HFFc6 (cell line): Measurements from ENCODE around the gene CD96. TPM values are rescaled to one million over a fixed set of nuclear protein-coding genes. Genes with fewer than 3 reads are reported as not detected.

Experiments used
- DNase-seq: peaks from one replicate; pipeline ENCODE4 v3.0.0-alpha.2; 2018
- H3K27ac Mint-ChIP-seq: 2 replicates; pipeline ENCODE4 v1.8.0; 2020; ENCODE audit warnings: mild to moderate bottlenecking, mixed read lengths
- H3K27me3 Mint-ChIP-seq: 2 replicates; pipeline ENCODE4 v1.8.0; 2021; ENCODE audit warnings: mild to moderate bottlenecking, moderate library complexity, mixed read lengths; ENCODE audit not compliant: insufficient read depth
- H3K36me3 Mint-ChIP-seq: 2 replicates; pipeline ENCODE4 v1.8.0; 2021; ENCODE audit warnings: low read depth, mixed read lengths
- H3K4me1 Mint-ChIP-seq: 2 replicates; pipeline ENCODE4 v1.8.0; 2020; ENCODE audit warnings: low read depth, mixed read lengths
- H3K4me3 Mint-ChIP-seq: 2 replicates; pipeline ENCODE4 v1.8.0; 2020; ENCODE audit warnings: mild to moderate bottlenecking, moderate library complexity, mixed read lengths
- H3K9me3 Mint-ChIP-seq: 2 replicates; pipeline ENCODE4 v1.8.0; 2020; ENCODE audit warnings: mild to moderate bottlenecking, mixed read lengths
- CTCF ChIP-seq: fragments of 200-600 bp; sonication (generic); IDR thresholded peaks from 2 replicates; pipeline ENCODE4 v1.5.0; 2021; ENCODE audit warnings: antibody characterized with exemption, mild to moderate bottlenecking
- total RNA-seq, 6 experiments: library from RNA; stranded (reverse); fragmentation: NEBNext Ultra II Directional; extraction: Animal tissue kit (Norgen Biotek cat#: 25700); gene quantifications; 2 replicates in 1 of 6; 3 replicates in 5 of 6; pipeline ENCODE4 v1.2.3, GENCODE V29; 2021

CD96 gene
- total RNA-seq, 6 experiments from 2014 or later: not detected

- DNase-seq: no peak
- 0 out of 2 replicates have a peak, but pooled peaks cover 3% of the 10 kb centered on the region for H3K36me3 Mint-ChIP-seq
- no peaks in the 10 kb centered on the region for H3K9me3 Mint-ChIP-seq
- no peak for TF ChIP-seq CTCF
- H3K27me3 Mint-ChIP-seq: no peaks in the 10 kb centered on the region
- H3K4me1 Mint-ChIP-seq: peaks cover 93% of the 10 kb centered on the region
- peak overlapping the region; percentile 72 for H3K27ac Mint-ChIP-seq
- H3K4me3 Mint-ChIP-seq: peak overlapping the region; percentile 49; the same call in 1 of the 2 replicates
These were observed 51.7 kb downstream of the CD96 start for GRCh38 chr3:111593666-111594065.

DNA sequence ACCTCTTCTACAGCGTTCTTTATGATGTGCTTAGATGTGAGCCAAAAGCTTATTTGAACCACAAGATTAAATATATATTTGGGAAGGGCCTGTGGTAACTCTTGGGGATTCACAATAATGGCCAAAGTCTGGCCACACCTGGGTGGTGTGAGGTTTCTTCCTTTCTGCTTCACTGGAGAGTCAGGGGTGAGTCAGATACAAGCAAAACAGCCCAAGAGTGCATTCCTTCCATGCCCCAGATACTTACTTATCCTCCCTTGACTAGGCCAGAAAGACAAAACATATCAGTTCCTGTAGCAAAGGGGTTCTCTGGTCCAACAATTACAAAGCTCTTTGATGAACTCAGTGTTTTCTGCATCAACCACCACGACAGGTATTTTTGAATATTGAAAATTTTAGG, 52.2 kb downstream of the CD96 start:
- no peak for TF ChIP-seq CTCF
- Mint-ChIP-seq H3K4me1 (peaks cover 89% of the 10 kb centered on the region), H3K36me3 (0 out of 2 replicates have a peak, but pooled peaks cover 3% of the 10 kb centered on the region), H3K27ac (peak overlapping the region; percentile 72), H3K9me3 (no peaks in the 10 kb centered on the region), H3K27me3 (no peaks in the 10 kb centered on the region), H3K4me3 (peak overlapping the region; percentile 49)
- peak; percentile 68 for DNase-seq

GRCh38 chr3:111594781-111595180, 52.8 kb downstream of the CD96 start:
- H3K27me3 Mint-ChIP-seq: no peaks in the 10 kb centered on the region
- H3K27ac Mint-ChIP-seq: peak overlapping the region; percentile 72
- no peak for TF ChIP-seq CTCF

GRCh38 chr3:111595232-111595631, 53.2 kb downstream of the CD96 start, which contains the start of gene ZBED2:
ZBED2 (minus strand) TSS chr3:111595346; CDS start chr3:111594201, 1,145 bp downstream.
- H3K4me3 Mint-ChIP-seq: peak within 1 kb of the TSS; percentile 49
- H3K4me1 Mint-ChIP-seq: peaks cover 78% of the 10 kb centered on the region
- peak within 1 kb of the TSS; percentile 72 for H3K27ac Mint-ChIP-seq
- DNase-seq: no peak
- H3K36me3 Mint-ChIP-seq: 0 out of 2 replicates have a peak, but pooled peaks cover 3% of the 10 kb centered on the region
- no peaks in the 10 kb centered on the region for H3K9me3 Mint-ChIP-seq
- H3K27me3 Mint-ChIP-seq: no peaks in the 10 kb centered on the region
- TF ChIP-seq CTCF: no peak

More at GRCh38 chr3:111594781-111595180, 52.8 kb downstream of the CD96 start:
- 0 out of 2 replicates have a peak, but pooled peaks cover 3% of the 10 kb centered on the region for H3K36me3 Mint-ChIP-seq
- H3K4me3 Mint-ChIP-seq: no peak overlapping the region
- no peak for DNase-seq
- no peaks in the 10 kb centered on the region for H3K9me3 Mint-ChIP-seq
- peaks cover 83% of the 10 kb centered on the region for H3K4me1 Mint-ChIP-seq

- no peak overlapping the region for H3K4me3 Mint-ChIP-seq
- H3K36me3 Mint-ChIP-seq: 0 out of 2 replicates have a peak, but pooled peaks cover 3% of the 10 kb centered on the region
- TF ChIP-seq CTCF: no peak
- H3K27me3 Mint-ChIP-seq: no peaks in the 10 kb centered on the region
- no peak for DNase-seq
- H3K27ac Mint-ChIP-seq: no peak overlapping the region
- H3K4me1 Mint-ChIP-seq: peaks cover 69% of the 10 kb centered on the region
- H3K9me3 Mint-ChIP-seq: no peaks in the 10 kb centered on the region
These were observed 54.3 kb downstream of the CD96 start for GRCh38 chr3:111596328-111596727.
